ENCODE data around the gene NACC2.

Gene NACC2

GRCh38 chr9:136091582-136092352 lies 3.3 kb downstream of the NACC2 start:
- no peak for DNase-seq

DNA sequence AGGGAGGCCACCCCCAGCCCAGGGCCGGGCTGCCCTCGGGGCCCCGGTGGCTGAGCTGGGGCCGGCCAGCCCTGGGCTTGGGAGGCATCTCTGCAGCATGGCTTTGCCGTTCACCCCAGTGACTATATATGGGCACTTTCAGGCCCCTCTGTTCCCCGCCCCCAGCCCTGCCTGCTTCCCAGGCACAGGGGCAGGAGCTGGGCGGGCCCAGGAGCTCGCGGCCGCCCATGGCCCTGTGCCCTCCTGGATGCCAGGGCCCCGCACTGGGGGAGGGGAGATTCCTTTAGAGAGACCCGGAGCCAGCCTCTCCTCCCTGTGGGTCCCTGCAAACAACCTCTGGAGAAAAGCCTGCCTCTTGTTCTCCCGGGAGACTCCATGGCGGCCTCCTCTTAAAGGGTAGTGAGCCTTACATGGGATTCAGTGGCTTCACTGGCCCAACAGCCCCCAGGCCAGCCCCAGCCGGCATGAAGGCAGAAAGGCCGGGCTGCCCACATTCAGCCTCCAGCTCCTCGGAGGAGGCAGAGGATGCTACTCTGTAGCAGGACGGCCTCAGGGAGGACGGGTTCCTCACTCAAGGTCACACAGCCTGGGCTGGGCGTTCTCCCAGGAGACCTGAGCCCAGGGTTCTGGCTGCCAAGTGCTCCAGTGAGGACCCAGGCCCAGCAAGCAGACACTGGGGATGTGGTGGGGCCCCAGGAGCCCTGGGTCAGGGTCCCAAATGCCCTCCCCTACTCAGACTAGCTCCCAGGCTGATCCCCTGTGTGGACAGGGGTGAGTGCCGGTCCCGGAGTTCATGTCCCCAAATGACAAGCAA lies 4.1 kb downstream of the NACC2 start:
- DNase-seq: no peak

- peak; percentile 13 for DNase-seq
Observed at GRCh38 chr9:136090056-136090735, 4.9 kb downstream of the NACC2 start.

GRCh38 chr9:136089697-136090045 lies 5.4 kb downstream of the NACC2 start:
- peak; percentile 34 for DNase-seq

GRCh38 chr9:136088939-136089696 lies 6.0 kb downstream of the NACC2 start:
- peak; percentile 73 for DNase-seq

- DNase-seq: no peak
Observed at GRCh38 chr9:136088481-136088938, 6.6 kb downstream of the NACC2 start.

GRCh38 chr9:136087741-136088480 lies 7.2 kb downstream of the NACC2 start:
- DNase-seq: no peak

GRCh38 chr9:136086951-136087740 lies 7.9 kb downstream of the NACC2 start:
- no peak for DNase-seq

DNA sequence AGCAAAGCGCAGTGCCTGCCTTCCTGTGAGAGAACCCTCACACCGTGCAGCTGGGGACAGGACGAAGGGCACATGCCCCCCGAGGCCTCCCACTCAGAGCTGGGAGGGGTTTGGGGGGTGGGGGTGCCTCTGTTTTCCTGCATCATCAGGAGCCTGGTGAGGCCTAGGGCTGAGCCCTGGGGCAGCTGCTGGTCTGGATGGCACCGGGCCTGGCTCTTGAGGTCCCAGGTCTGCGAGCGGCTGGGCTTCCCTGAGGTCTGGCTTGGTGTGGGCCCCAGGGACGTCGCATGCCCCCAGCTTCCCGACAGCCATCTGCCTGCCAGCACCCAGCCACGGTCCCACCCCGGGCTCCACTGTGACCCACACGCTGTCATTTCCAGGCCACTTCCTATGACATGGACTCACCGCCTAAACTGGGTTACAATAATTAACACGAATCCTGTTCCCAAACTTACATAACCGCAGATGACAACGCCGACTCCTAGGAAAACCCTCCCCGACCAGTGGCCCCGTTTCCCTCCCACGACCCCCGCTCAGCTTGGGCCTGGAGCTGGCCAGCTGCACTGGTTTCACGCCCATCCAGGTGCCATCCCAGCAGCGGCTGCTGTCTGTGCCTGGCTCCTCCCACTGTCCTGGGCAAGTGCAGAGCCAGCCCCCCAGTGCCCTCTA lies 8.7 kb downstream of the NACC2 start:
- DNase-seq: no peak

DNA sequence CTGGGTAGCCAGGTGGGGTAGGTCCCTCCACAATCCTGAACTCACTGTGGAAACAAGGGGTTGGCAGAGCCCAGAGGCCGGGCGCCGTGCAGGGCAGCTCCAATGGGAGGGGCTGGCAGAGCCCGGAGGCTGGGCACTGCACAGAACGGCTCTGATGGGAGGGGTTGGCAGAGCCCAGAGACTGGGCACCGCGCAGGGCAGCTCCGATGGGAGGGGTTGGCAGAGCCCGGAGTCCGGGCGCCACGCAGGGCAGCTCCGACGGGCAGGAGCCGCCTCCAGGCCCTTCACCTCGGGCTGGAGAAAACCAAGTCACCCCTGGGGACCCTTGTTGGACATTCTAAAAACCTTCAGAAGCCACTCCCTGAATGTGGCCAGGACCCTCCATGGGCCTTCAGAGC lies 9.3 kb downstream of the NACC2 start:
- DNase-seq: no peak

DNA sequence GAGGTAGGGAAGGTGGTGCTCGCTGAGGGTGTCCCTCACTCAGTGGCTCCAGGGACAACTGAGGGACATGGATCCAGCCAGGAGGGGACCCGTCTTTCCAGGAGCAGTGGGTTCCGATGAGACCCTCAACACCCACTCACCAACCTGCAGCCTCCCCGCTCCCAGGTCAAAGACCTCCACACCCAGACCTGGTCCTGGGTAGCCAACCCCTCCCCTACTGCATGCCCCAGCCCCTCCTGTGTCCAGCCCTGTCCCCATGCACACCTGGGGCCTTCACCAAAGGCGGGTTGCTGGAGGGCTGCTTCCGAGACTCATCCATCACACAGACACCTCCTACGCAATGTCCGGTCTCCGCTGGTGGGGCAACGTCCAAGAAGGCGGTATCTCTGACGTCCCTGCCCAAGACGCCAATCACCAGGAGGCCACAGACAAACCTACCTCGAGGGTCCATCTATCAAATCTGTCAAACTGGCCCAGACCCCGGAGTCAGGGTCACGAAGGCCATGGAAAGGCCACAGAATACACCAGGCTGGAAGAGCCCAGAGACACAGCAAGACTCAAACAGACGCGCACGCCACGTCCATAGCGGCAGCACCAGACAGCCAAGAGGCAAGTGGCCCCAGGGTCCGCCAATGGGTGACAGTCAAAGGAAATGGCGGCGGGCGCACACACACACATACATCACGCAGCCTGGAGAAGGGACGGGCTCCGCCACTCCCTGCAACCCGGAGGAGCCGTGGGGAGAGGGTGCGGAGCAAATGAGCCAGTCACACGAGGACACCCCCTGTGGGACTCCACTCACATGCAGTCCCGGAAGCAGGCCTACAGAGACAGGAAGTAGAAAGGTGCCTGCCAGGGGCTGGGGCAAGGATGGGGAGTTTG lies 10.8 kb downstream of the NACC2 start:
- DNase-seq: no peak

DNA sequence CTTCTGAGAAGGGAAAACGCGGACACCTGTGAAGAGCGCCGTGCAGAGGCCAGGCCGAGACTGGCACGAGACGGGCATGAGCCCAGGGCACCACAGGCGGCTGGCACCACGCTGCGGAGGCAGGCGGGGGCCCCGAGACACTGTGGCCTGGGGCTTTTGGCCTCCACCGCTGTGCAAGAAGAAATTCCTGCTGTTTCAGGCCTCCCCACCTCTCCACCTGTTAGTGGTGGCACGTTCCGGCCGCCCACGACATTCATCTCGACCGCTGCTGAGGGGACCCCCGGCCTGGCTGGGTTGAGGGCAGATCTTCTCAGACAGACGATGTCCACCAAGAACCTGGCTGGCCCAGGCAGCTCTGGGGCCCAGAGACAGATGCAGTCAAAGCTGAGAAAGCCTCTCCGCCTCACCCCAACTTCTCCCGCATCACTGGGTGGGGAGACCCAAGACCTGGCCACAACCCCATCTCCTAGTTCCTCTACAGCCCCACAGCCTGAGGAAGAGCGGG lies 11.5 kb downstream of the NACC2 start:
- DNase-seq: no peak

GRCh38 chr9:136082496-136083361 lies 12.4 kb downstream of the NACC2 start:
- DNase-seq: no peak

DNA sequence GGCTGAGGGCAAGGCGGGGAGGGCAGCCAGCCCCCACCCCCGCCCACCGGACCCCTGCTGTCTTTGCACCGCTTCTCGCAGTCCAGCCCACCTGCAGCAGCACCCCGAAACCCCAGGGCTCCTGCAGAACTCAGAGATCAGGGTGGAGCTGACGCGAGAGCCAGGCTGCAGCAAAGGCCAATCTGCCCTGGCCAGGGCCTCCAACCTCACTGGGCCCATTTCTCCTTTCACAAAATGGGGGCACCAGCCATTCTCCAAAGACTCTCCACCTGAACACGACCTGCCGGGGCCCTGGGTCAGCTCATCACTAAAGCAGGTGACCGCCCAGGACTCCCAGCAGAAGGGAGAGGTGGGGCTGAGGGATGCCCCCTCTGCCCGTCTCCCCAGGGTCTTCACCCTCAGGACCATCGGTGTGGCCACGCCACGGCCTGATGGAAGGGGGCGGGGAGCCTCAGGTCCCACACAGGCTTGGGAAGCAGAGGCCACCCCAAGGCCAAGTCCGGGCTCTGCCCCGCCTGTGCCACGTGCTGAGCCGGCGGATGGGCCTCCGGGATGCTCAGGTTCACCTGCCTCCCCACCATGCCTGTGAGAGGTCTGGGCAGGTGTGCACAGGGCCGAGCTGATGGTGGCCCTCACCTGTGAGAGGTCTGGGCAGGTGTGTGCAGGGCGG lies 13.1 kb downstream of the NACC2 start:
- no peak for DNase-seq

DNA sequence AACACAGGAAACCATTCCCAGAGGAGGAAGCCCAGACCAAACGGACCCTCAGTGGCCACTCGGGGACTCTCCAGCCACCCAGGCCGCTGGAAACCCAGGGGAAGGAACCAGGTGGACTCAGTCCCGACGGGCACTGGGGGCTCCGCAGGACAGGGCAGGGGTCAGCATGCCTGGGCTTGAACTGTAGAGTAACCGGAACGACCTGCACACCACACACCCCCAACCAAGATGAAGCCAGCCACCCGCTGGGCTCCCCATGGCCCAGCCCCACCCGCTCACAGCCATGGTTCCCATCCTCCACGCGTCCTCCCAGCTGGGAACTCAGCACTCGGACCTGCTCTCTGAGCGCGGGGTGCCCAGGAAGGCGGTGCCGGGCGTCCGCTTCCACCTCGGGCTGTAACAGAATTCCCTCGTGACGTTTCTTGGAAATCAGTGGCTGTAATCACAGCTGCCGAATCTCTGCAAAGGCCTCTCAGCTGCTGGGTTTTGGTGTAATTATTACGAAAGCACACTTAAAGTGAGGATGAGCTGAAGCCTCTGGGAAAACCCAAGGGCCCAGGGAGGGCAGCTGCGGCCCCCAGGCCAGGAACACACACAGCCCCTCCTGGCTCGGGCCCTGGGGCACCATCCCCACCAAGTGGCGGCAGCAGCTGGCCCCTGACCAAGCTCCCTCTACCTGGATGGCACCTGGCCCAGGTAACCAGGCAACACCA lies 13.8 kb downstream of the NACC2 start:
- peak; percentile 10 for DNase-seq

DNA sequence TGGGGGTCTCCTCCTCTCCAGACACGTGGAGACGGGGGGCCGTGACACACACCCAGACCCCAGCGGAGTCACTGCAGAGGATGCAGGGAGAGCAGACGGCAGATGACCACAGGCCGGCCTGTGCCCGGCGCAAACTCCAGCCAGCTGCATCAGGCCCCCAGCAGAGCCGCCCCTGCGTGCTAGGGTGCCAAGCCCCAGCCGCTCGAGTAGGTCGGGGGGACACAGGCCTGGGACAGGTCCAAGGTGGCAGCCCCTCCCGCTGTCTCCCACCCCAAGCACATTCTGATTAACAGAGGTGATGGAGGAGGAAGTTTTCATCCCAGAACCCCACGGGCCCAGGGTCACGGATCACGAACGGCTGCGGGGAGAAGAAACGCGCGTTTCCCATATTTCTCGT lies 14.4 kb downstream of the NACC2 start:
- DNase-seq: no peak

DNA sequence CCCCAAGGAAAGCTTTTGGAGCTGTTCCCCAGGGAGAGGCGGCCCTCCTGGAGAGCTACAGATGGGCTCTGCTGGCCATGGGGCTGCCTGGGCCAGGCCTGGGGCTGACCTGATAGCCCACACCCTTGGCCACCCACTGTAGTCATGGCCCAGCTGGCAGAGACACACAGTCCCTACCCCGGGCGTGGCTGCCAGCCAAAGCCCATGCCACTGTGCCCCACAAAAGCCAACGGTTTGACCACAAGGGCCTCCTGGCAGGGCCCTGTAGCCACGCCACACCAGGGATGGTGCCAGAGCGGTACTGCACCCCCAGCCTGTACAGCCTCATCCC lies 15.2 kb downstream of the NACC2 start:
- DNase-seq: no peak

Measured in MV-4-11 (cell line).